CD4-positive, alpha-beta T cell (primary cell): ENCODE data around the gene ARF4. TPM values are rescaled to one million over a fixed set of nuclear protein-coding genes. Genes with fewer than 3 reads are reported as not detected.

ENCODE experiments used
- ATAC-seq: fragments of 200-7000 bp; cut with Tn5 transposase; one replicate; pipeline ENCODE4 v1.10.0; 2022; ENCODE audit warnings: mild to moderate bottlenecking; ENCODE audit not compliant: poor library complexity
- CTCF ChIA-PET: fragments of 350-600 bp; sonication (Branson Sonifier 250); formaldehyde crosslinking; loops from one replicate; lab custom pipeline; 2021; ENCODE audit warnings: antibody characterized with exemption, inconsistent platforms; lab: Charles Lee
- POLR2A ChIA-PET: fragments of 350-600 bp; sonication (Branson Sonifier 250); formaldehyde crosslinking; loops from one replicate; lab custom pipeline; 2021; ENCODE audit warnings: antibody characterized with exemption, inconsistent platforms; lab: Charles Lee
- DNase-seq, 14 experiments: peaks; one replicate each; pipeline ENCODE4 v3.0.0-alpha.2; 2013 to 2020; ENCODE audit warnings: mixed read lengths in 2 of 14
- H3K27ac ChIP-seq, 2 donors: one replicate each; pipeline versions ENCODE4 v1.5.1 to v1.7.0; 2013; ENCODE audit warnings: low read length in 2 of 2, low read depth in 1 of 2, mild to moderate bottlenecking in 1 of 2
- H3K27me3 ChIP-seq, 2 experiments: 1 replicate in 1 of 2; 2 replicates in 1 of 2; pipeline versions ENCODE4 v1.6.1 to v1.7.0; 2013; ENCODE audit warnings: low read length in 2 of 2, control low read depth in 1 of 2, mild to moderate bottlenecking in 1 of 2, moderate library complexity in 1 of 2; ENCODE audit not compliant: insufficient read depth in 2 of 2, control insufficient read depth in 1 of 2
- H3K36me3 ChIP-seq: one replicate; pipeline ENCODE4 v1.6.1; 2013; ENCODE audit warnings: low read length, control low read depth; ENCODE audit not compliant: insufficient read depth
- H3K4me1 ChIP-seq: one replicate; pipeline ENCODE4 v1.6.1; 2013; ENCODE audit warnings: low read length, control low read depth; ENCODE audit not compliant: insufficient read depth
- H3K4me3 ChIP-seq: one replicate; pipeline ENCODE4 v1.5.1; 2013; ENCODE audit warnings: mild to moderate bottlenecking, low read length, moderate library complexity
- H3K9me3 ChIP-seq, 2 experiments: 1 replicate in 1 of 2; 2 replicates in 1 of 2; pipeline versions ENCODE4 v1.6.1 to v1.7.0; 2013; ENCODE audit warnings: low read length in 2 of 2, mild to moderate bottlenecking in 2 of 2, control low read depth in 1 of 2, moderate library complexity in 1 of 2; ENCODE audit not compliant: control insufficient read depth in 1 of 2, insufficient read depth in 1 of 2
- H3K27ac Mint-ChIP-seq: one replicate; pipeline ENCODE4 v1.8.0; 2020; ENCODE audit warnings: mixed read lengths
- H3K27me3 Mint-ChIP-seq: one replicate; pipeline ENCODE4 v1.8.0; 2021; ENCODE audit warnings: mixed read lengths
- H3K36me3 Mint-ChIP-seq: one replicate; pipeline ENCODE4 v1.8.0; 2021; ENCODE audit warnings: low read depth, mixed read lengths
- H3K4me1 Mint-ChIP-seq: one replicate; pipeline ENCODE4 v1.8.0; 2021; ENCODE audit warnings: low read depth, mixed read lengths
- H3K4me3 Mint-ChIP-seq: one replicate; pipeline ENCODE4 v1.8.0; 2020; ENCODE audit warnings: mild to moderate bottlenecking, mixed read lengths
- H3K9me3 Mint-ChIP-seq: one replicate; pipeline ENCODE4 v1.8.0; 2020; ENCODE audit warnings: mixed read lengths
- intact Hi-C, 2 experiments: fragments of 100-400 bp; cut with DNase I in 1 of 2; cut with micrococcal nuclease in 1 of 2; formaldehyde crosslinking; loops; one replicate each; pipeline versions ENCODE4 v1.15.1 to v1.9.0; 2023 to 2025; cut with DNase I, micrococcal nuclease
- total RNA-seq, 174 experiments: library from RNA in 2 of 174; stranded (reverse) in 2 of 174; gene quantifications; one replicate each; pipeline ENCODE4 v1.2.3 and lab custom pipeline; 2021 to 2026
- TF ChIP-seq, protein P1 (sequence below): fragments of 200-600 bp; IDR thresholded peaks from one replicate; pipeline ENCODE4 v1.8.0; 2022; ENCODE audit warnings: antibody characterized with exemption, mild to moderate bottlenecking

Gene ARF4
- total RNA-seq, 2 experiments from 2014 or later: 56.7 to 59.9 TPM

DNA sequence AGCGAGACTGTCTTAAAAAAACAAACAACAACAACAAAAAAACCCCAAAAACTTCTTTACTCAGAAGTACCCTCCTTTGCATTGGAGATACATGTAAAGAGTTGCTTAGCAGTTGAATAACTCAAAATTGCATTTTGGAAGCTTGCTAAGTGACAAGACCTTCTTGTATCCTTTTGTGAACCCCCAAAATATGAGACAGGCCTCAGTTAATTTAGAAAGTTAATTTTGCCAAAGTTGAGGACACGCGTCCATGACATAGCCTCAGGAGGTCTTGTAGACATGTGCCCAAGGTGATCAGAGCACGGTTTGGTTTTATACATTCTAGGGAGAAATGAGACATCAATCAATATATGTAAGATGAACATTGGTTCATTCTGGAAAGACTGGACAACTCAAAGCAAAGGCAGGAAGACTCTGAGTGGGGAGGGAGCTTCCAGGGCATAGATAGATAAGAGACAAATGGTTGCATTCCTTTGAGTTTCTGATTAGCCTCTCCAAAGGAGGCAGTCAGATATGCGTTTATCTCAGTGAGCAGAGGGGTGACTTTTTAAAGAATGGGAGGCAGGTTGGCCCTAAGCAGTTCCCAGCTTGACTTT lies 1.7 kb upstream of the ARF4 start:
- Mint-ChIP-seq H3K36me3 (peaks cover 42% of the 10 kb centered on the region), H3K4me3 (peak overlapping the region; percentile 85), H3K27me3 (no peaks in the 10 kb centered on the region), H3K4me1 (peaks cover 45% of the 10 kb centered on the region), H3K27ac (peak overlapping the region; percentile 97), H3K9me3 (no peaks in the 10 kb centered on the region)
- Histone ChIP-seq H3K27ac (peak overlapping the region; percentile 98 to 99), H3K9me3 (peaks cover 0 to 3% of the 10 kb centered on the region in 2 experiments), H3K4me3 (peak overlapping the region; percentile 64), H3K36me3 (no peaks in the 10 kb centered on the region), H3K4me1 (peaks cover 29% of the 10 kb centered on the region), H3K27me3 (no peaks in the 10 kb centered on the region)
- intact Hi-C loops: loop anchor here in 1 of 2 experiments (1.0 to 5.0 kb wide), 2 partner anchors 44 to 638 kb away; partner anchors contain the start of gene ABHD6
- ChIA-PET CTCF (no interaction called here), POLR2A (interaction anchor here (0.7 to 7.0 kb wide), 6 partner anchors 8 to 158 kb away, joined by 3 to 190 read pairs (median 24); partner anchors contain the start of genes DENND6A, PDE12 and SLMAP)
- ATAC-seq: no peak
- DNase-seq: peak in 1 of 14 experiments; percentile 13
- TF ChIP-seq, protein P1, sequence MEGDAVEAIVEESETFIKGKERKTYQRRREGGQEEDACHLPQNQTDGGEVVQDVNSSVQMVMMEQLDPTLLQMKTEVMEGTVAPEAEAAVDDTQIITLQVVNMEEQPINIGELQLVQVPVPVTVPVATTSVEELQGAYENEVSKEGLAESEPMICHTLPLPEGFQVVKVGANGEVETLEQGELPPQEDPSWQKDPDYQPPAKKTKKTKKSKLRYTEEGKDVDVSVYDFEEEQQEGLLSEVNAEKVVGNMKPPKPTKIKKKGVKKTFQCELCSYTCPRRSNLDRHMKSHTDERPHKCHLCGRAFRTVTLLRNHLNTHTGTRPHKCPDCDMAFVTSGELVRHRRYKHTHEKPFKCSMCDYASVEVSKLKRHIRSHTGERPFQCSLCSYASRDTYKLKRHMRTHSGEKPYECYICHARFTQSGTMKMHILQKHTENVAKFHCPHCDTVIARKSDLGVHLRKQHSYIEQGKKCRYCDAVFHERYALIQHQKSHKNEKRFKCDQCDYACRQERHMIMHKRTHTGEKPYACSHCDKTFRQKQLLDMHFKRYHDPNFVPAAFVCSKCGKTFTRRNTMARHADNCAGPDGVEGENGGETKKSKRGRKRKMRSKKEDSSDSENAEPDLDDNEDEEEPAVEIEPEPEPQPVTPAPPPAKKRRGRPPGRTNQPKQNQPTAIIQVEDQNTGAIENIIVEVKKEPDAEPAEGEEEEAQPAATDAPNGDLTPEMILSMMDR: no peak

- ATAC-seq: no peak
- peaks cover 51% of the 10 kb centered on the region for H3K36me3 Mint-ChIP-seq
- intact Hi-C loops: loop anchor here (1.0 to 5.0 kb wide), 5 partner anchors 40 to 641 kb away; partner anchors contain the start of genes SLMAP (in 2 of the 2), ABHD6 (in 1 of the 2), DENND6A (in 1 of the 2) and PDE12 (in 1 of the 2)
- Histone ChIP-seq H3K4me1 (peaks cover 33% of the 10 kb centered on the region), H3K4me3 (peak overlapping the region; percentile 92), H3K9me3 (peaks cover 0 to 3% of the 10 kb centered on the region in 2 experiments), H3K27ac (peak overlapping the region; percentile 98), H3K27me3 (no peaks in the 10 kb centered on the region), H3K36me3 (no peaks in the 10 kb centered on the region)
- peak overlapping the region; percentile 97 for H3K27ac Mint-ChIP-seq
- peak; percentile 22 to 80 (median 47) for DNase-seq
- no peaks in the 10 kb centered on the region for H3K27me3 Mint-ChIP-seq
- TF ChIP-seq, protein P1: no peak
- H3K4me3 Mint-ChIP-seq: peak overlapping the region; percentile 85
- H3K9me3 Mint-ChIP-seq: no peaks in the 10 kb centered on the region
- H3K4me1 Mint-ChIP-seq: peaks cover 60% of the 10 kb centered on the region
- POLR2A ChIA-PET: interaction anchor here (0.6 to 7.0 kb wide), 20 partner anchors 16 to 914 kb away, joined by 3 to 190 read pairs (median 5); partner anchors contain the start of genes APPL1, ARHGEF3, DENND6A and HTD2
- CTCF ChIA-PET: interaction anchor here (1.2 to 1.5 kb wide), 4 partner anchors 19 to 199 kb away, joined by 3 to 8 read pairs (median 4); partner anchors contain the start of gene PDE12
Observed at GRCh38 chr3:57596495-57597126, 533 bp downstream of the ARF4 start.

GRCh38 chr3:57594576-57594975 lies 2.6 kb downstream of the ARF4 start:
- ATAC-seq: no peak
- Mint-ChIP-seq H3K4me1 (peaks cover 66% of the 10 kb centered on the region), H3K9me3 (no peaks in the 10 kb centered on the region), H3K27ac (peak overlapping the region; percentile 97), H3K27me3 (no peaks in the 10 kb centered on the region), H3K36me3 (peaks cover 58% of the 10 kb centered on the region), H3K4me3 (peak overlapping the region; percentile 85)
- intact Hi-C loops: no loop called here
- DNase-seq: no peak
- ChIA-PET CTCF (no interaction called here), POLR2A (interaction anchor here (7.0 kb wide), 1 partner anchor 38 kb away, joined by 190 read pairs; the partner anchor contains the start of gene PDE12)
- Histone ChIP-seq H3K9me3 (peaks cover 0 to 3% of the 10 kb centered on the region in 2 experiments), H3K36me3 (no peaks in the 10 kb centered on the region), H3K4me3 (no peak overlapping the region), H3K27ac (no peak overlapping the region), H3K27me3 (no peaks in the 10 kb centered on the region), H3K4me1 (peaks cover 33% of the 10 kb centered on the region)
- TF ChIP-seq, protein P1: no peak
